Inferior parietal cortex (tissue), 1 donor: ENCODE measurements around the gene FBXO17.

ENCODE experiments used
- DNase-seq: peaks from one replicate; pipeline ENCODE4 v3.0.0-alpha.2; 2016; ENCODE audit errors: extremely low spot score

Gene FBXO17

GRCh38 chr19:38891771-38892170, 83.8 kb downstream of the FBXO17 start:
- DNase-seq = peak; percentile 44
